Peyer's patch (tissue), 4 donors: ENCODE results near the gene EBP.

Experiments
- POLR2A ChIP-seq, 2 donors: fragments of 450-650 bp; IDR thresholded peaks; one replicate each; pipeline ENCODE4 v1.5.1; 2017; ENCODE audit warnings: antibody characterized with exemption in 2 of 2, mild to moderate bottlenecking in 2 of 2, moderate library complexity in 2 of 2
- TF ChIP-seq, protein P1 (sequence below), 6 experiments: fragments of 450-650 bp in 4 of 6; fragments of 200-600 bp in 2 of 6; sonication (generic) in 1 of 6; IDR thresholded peaks; one replicate each; pipeline ENCODE4 v1.5.1; 2017 to 2019; ENCODE audit warnings: antibody characterized with exemption in 6 of 6, mild to moderate bottlenecking in 3 of 6, moderate library complexity in 1 of 6

DNA sequence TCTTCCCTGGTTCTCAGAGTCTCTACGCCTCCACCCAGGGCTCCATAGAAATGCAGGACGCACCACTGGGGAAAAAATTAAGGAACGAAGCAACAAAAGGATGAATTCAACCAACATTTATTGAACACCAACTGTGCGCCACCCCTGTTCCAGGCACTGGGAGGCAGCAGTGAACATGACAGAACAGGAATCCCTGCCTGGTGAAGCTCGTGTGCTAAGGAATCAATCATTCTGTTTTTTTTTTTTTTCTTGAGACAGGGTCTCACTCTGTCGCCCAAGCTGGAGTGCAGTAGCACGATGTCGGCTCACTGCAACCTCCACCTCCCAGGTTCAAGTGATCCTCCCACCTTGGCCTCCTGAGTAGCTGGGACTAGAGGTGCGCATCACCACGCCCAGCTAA, 47.5 kb upstream of the EBP start:
- TF ChIP-seq, protein P1, sequence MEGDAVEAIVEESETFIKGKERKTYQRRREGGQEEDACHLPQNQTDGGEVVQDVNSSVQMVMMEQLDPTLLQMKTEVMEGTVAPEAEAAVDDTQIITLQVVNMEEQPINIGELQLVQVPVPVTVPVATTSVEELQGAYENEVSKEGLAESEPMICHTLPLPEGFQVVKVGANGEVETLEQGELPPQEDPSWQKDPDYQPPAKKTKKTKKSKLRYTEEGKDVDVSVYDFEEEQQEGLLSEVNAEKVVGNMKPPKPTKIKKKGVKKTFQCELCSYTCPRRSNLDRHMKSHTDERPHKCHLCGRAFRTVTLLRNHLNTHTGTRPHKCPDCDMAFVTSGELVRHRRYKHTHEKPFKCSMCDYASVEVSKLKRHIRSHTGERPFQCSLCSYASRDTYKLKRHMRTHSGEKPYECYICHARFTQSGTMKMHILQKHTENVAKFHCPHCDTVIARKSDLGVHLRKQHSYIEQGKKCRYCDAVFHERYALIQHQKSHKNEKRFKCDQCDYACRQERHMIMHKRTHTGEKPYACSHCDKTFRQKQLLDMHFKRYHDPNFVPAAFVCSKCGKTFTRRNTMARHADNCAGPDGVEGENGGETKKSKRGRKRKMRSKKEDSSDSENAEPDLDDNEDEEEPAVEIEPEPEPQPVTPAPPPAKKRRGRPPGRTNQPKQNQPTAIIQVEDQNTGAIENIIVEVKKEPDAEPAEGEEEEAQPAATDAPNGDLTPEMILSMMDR (IDR thresholded peaks at IDR 0.05), result no peak
- no peak for TF ChIP-seq POLR2A (IDR thresholded peaks at IDR 0.05)
